Thymus (tissue), 11 donors: Measurements from ENCODE around the gene RAPGEF2. TPM values are rescaled to one million over a fixed set of nuclear protein-coding genes. Genes with fewer than 3 reads are reported as not detected.
A peak's percentile ranks its signal among the peaks of the same experiment; 100 is the strongest.
"Not testable (repeated sequence)": the region's sequence is repeated elsewhere in the genome, so short reads cannot be mapped to it uniquely, and the experiment has no call there.

Experiments
- DNase-seq, 9 donors: peaks; one replicate each; pipeline ENCODE4 v3.0.0-alpha.2; 2013; ENCODE audit warnings: low spot score in 9 of 9, low read depth in 6 of 9, missing footprints in 1 of 9
- H3K27ac ChIP-seq, 2 donors: one replicate each; pipeline ENCODE4 v1.5.1; 2013; ENCODE audit warnings: control low read depth in 1 of 2, low read depth in 1 of 2, low read length in 1 of 2, mild to moderate bottlenecking in 1 of 2, moderate library complexity in 1 of 2
- H3K27me3 ChIP-seq, 2 donors: one replicate each; pipeline ENCODE4 v1.5.1; 2013; ENCODE audit warnings: low read length in 1 of 2; ENCODE audit not compliant: control insufficient read depth in 2 of 2, insufficient read depth in 1 of 2
- H3K36me3 ChIP-seq, 2 donors: one replicate each; pipeline ENCODE4 v1.5.1; 2013; ENCODE audit warnings: low read length in 1 of 2, mild to moderate bottlenecking in 1 of 2, moderate library complexity in 1 of 2; ENCODE audit not compliant: control insufficient read depth in 2 of 2, insufficient read depth in 2 of 2
- H3K4me1 ChIP-seq, 2 donors: one replicate each; pipeline ENCODE4 v1.5.1; 2013; ENCODE audit warnings: low read length in 2 of 2; ENCODE audit not compliant: control insufficient read depth in 2 of 2, insufficient read depth in 2 of 2
- H3K4me3 ChIP-seq, 2 donors: one replicate each; pipeline ENCODE4 v1.5.1; 2013; ENCODE audit warnings: low read length in 2 of 2, control low read depth in 1 of 2, mild to moderate bottlenecking in 1 of 2
- H3K9me3 ChIP-seq, 2 donors: one replicate each; pipeline ENCODE4 v1.5.1; 2013; ENCODE audit warnings: low read length in 1 of 2, mild to moderate bottlenecking in 1 of 2; ENCODE audit not compliant: control insufficient read depth in 2 of 2, insufficient read depth in 1 of 2
- WGBS: extraction: QIAGEN DNeasy Blood & Tissue Kit; methylation state at CpG from one replicate; pipeline ENCODE4 v1.1.7; 2013; 5-methylcytosine and 5-hydroxymethylcytosine counted together
- polyA plus RNA-seq: library from polyadenylated mRNA; stranded (reverse); fragments of 200-250 nt; gene quantifications from one replicate; pipeline ENCODE4 v1.2.3, GENCODE V29; 2013
- total RNA-seq: library from RNA; stranded (reverse); fragments of 120-200 nt; gene quantifications from one replicate; pipeline ENCODE4 v1.2.4, GENCODE V29; 2013
- donor health status: healthy.

The RAPGEF2 gene
- total and polyA plus RNA-seq, 2 donors, result 7.9 to 23.6 TPM

GRCh38 chr4:159175085-159175988 lies 72.5 kb downstream of the RAPGEF2 start:
- Histone ChIP-seq H3K27ac (no peak overlapping the region), H3K4me3 (no peak overlapping the region)
- WGBS, result 29% methylated on average over 14 of the region's 14 CpGs

GRCh38 chr4:159175989-159176375 lies 73.1 kb downstream of the RAPGEF2 start:
- Histone ChIP-seq H3K27ac (no peak overlapping the region), H3K9me3 (no peaks in the 10 kb centered on the region), H3K36me3 (no peaks in the 10 kb centered on the region), H3K4me3 (no peak overlapping the region), H3K27me3 (no peaks in the 10 kb centered on the region), H3K4me1 (peaks cover 0 to 3% of the 10 kb centered on the region in 2 donors)
- WGBS, result 81% methylated on average over 4 of the region's 4 CpGs
- DNase-seq, result no peak

More at GRCh38 chr4:159175085-159175988, 72.5 kb downstream of the RAPGEF2 start:
- no peaks in the 10 kb centered on the region for H3K27me3 ChIP-seq
- H3K36me3 ChIP-seq, result no peaks in the 10 kb centered on the region
- peaks cover 0 to 3% of the 10 kb centered on the region in 2 donors for H3K4me1 ChIP-seq
- no peaks in the 10 kb centered on the region for H3K9me3 ChIP-seq
- peak; percentile 40 to 84 (median 72) for DNase-seq

- Histone ChIP-seq H3K27ac (no peak overlapping the region), H3K36me3 (no peaks in the 10 kb centered on the region), H3K4me3 (no peak overlapping the region), H3K27me3 (no peaks in the 10 kb centered on the region), H3K9me3 (no peaks in the 10 kb centered on the region), H3K4me1 (peaks cover 0 to 3% of the 10 kb centered on the region in 2 donors)
- 93% methylated on average over 5 of the region's 5 CpGs for WGBS
- no peak for DNase-seq
These were observed 74.6 kb downstream of the RAPGEF2 start for GRCh38 chr4:159177265-159178150.

- no peaks in the 10 kb centered on the region for H3K36me3 ChIP-seq
These were observed 75.3 kb downstream of the RAPGEF2 start for GRCh38 chr4:159178151-159178546.

GRCh38 chr4:159178979-159179969 lies 76.4 kb downstream of the RAPGEF2 start:
- no peaks in the 10 kb centered on the region for H3K36me3 ChIP-seq
- no peak overlapping the region for H3K27ac ChIP-seq
- no peak for DNase-seq
- no peaks in the 10 kb centered on the region for H3K27me3 ChIP-seq
- H3K9me3 ChIP-seq, result no peaks in the 10 kb centered on the region
- 71% methylated on average over 3 of the region's 3 CpGs for WGBS
- peaks cover 0 to 3% of the 10 kb centered on the region in 2 donors for H3K4me1 ChIP-seq
- no peak overlapping the region for H3K4me3 ChIP-seq

More at GRCh38 chr4:159178151-159178546, 75.3 kb downstream of the RAPGEF2 start:
- DNase-seq, result no peak
- Histone ChIP-seq H3K4me1 (peaks cover 0 to 3% of the 10 kb centered on the region in 2 donors), H3K4me3 (no peak overlapping the region), H3K9me3 (no peaks in the 10 kb centered on the region), H3K27me3 (no peaks in the 10 kb centered on the region), H3K27ac (no peak overlapping the region)
- whole genome bisulfite sequencing, result 89% methylated on average over 2 of the region's 2 CpGs

- 92% methylated on average over 4 of the region's 4 CpGs for WGBS
- not testable (repeated sequence) for H3K4me1 ChIP-seq
These were observed 81.2 kb downstream of the RAPGEF2 start for GRCh38 chr4:159183885-159184605.

GRCh38 chr4:159185591-159186023 lies 82.7 kb downstream of the RAPGEF2 start:
- H3K36me3 ChIP-seq, result no peaks in the 10 kb centered on the region
- no peak for DNase-seq
- H3K27ac ChIP-seq, result no peak overlapping the region
- no peak overlapping the region for H3K4me3 ChIP-seq
- H3K27me3 ChIP-seq, result no peaks in the 10 kb centered on the region
- no peaks in the 10 kb centered on the region for H3K4me1 ChIP-seq
- 64% methylated on average over 1 of the region's 1 CpG for WGBS
- H3K9me3 ChIP-seq, result no peaks in the 10 kb centered on the region

More at GRCh38 chr4:159183885-159184605, 81.2 kb downstream of the RAPGEF2 start:
- DNase-seq, H3K9me3 ChIP-seq, H3K27me3 ChIP-seq, H3K27ac ChIP-seq, H3K4me3 ChIP-seq, H3K36me3 ChIP-seq: not testable (repeated sequence)

GRCh38 chr4:159188646-159189045 lies 85.8 kb downstream of the RAPGEF2 start:
- Histone ChIP-seq H3K36me3 (no peaks in the 10 kb centered on the region), H3K4me3 (no peak overlapping the region), H3K27me3 (no peaks in the 10 kb centered on the region), H3K9me3 (no peaks in the 10 kb centered on the region), H3K4me1 (no peaks in the 10 kb centered on the region), H3K27ac (no peak overlapping the region)
- no peak for DNase-seq
- WGBS, result 98% methylated on average over 1 of the region's 1 CpG
